HFFc6 (cell line): ENCODE results near the gene RNF157. TPM values are rescaled to one million over a fixed set of nuclear protein-coding genes. Genes with fewer than 3 reads are reported as not detected.

Source experiments
- DNase-seq: peaks from one replicate; pipeline ENCODE4 v3.0.0-alpha.2; 2018
- H3K27ac Mint-ChIP-seq: 2 replicates; pipeline ENCODE4 v1.8.0; 2020; ENCODE audit warnings: mild to moderate bottlenecking, mixed read lengths
- H3K27me3 Mint-ChIP-seq: 2 replicates; pipeline ENCODE4 v1.8.0; 2021; ENCODE audit warnings: mild to moderate bottlenecking, moderate library complexity, mixed read lengths; ENCODE audit not compliant: insufficient read depth
- H3K36me3 Mint-ChIP-seq: 2 replicates; pipeline ENCODE4 v1.8.0; 2021; ENCODE audit warnings: low read depth, mixed read lengths
- H3K4me1 Mint-ChIP-seq: 2 replicates; pipeline ENCODE4 v1.8.0; 2020; ENCODE audit warnings: low read depth, mixed read lengths
- H3K4me3 Mint-ChIP-seq: 2 replicates; pipeline ENCODE4 v1.8.0; 2020; ENCODE audit warnings: mild to moderate bottlenecking, moderate library complexity, mixed read lengths
- H3K9me3 Mint-ChIP-seq: 2 replicates; pipeline ENCODE4 v1.8.0; 2020; ENCODE audit warnings: mild to moderate bottlenecking, mixed read lengths
- CTCF ChIP-seq: fragments of 200-600 bp; sonication (generic); IDR thresholded peaks from 2 replicates; pipeline ENCODE4 v1.5.0; 2021; ENCODE audit warnings: antibody characterized with exemption, mild to moderate bottlenecking
- total RNA-seq, 6 experiments: library from RNA; stranded (reverse); fragmentation: NEBNext Ultra II Directional; extraction: Animal tissue kit (Norgen Biotek cat#: 25700); gene quantifications; 2 replicates in 1 of 6; 3 replicates in 5 of 6; pipeline ENCODE4 v1.2.3, GENCODE V29; 2021

Gene RNF157
- total RNA-seq, 6 experiments from 2014 or later = 0.11 to 0.19 (median 0.18) TPM; not detected in 3

DNA sequence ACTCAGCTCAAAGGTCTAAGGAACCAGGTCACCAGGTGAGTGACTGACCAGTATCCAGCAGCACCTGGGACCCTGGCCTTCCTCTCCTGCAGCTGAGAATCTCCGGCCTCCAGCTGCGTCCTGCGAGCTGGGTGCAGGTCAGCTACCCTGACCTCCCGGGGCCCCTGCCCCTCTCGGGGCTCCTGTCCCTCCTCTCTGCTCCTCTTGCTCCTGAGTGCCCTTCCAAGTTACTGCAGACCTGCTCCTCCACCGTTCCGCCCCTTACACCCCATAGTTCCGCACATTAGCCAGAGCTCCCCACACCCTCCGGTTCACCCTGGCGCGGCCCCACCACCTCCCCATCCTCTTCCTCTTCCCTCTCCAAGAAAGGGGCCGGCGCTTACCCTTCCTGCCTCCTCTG lies 109.8 kb downstream of the RNF157 start:
- TF ChIP-seq CTCF = no peak
- no peak overlapping the region for H3K27ac Mint-ChIP-seq
- no peak for DNase-seq
- H3K4me3 Mint-ChIP-seq = no peak overlapping the region
- H3K27me3 Mint-ChIP-seq = peaks cover 26% of the 10 kb centered on the region
- no peaks in the 10 kb centered on the region for H3K4me1 Mint-ChIP-seq
- no peaks in the 10 kb centered on the region for H3K9me3 Mint-ChIP-seq
- H3K36me3 Mint-ChIP-seq = no peaks in the 10 kb centered on the region

GRCh38 chr17:76125922-76126321 lies 114.4 kb downstream of the RNF157 start:
- no peak overlapping the region for H3K4me3 Mint-ChIP-seq
- H3K27me3 Mint-ChIP-seq = peaks cover 21% of the 10 kb centered on the region; the same call in 1 of the 2 replicates
- TF ChIP-seq CTCF = no peak
- no peaks in the 10 kb centered on the region for H3K9me3 Mint-ChIP-seq
- H3K36me3 Mint-ChIP-seq = no peaks in the 10 kb centered on the region
- no peaks in the 10 kb centered on the region for H3K4me1 Mint-ChIP-seq
- H3K27ac Mint-ChIP-seq = no peak overlapping the region
- no peak for DNase-seq

DNA sequence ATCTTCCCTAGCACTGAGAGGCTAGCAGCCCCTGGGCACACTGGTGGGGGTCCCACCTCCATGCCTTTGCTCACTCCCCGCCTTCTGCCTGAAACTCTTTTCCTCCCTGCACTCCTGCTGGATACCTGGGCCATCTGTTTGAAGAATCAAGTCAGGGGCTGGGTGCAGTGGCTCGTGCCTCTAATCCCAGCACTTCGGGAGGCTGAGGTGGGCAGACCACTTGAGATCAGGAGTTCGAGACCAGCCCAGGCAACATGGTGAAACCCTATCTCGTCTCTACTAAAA lies 115.0 kb downstream of the RNF157 start:
- no peak overlapping the region for H3K27ac Mint-ChIP-seq
- no peaks in the 10 kb centered on the region for H3K4me1 Mint-ChIP-seq
- no peaks in the 10 kb centered on the region for H3K36me3 Mint-ChIP-seq
- no peak for TF ChIP-seq CTCF
- no peak for DNase-seq
- H3K4me3 Mint-ChIP-seq = no peak overlapping the region
- peaks cover 21% of the 10 kb centered on the region; the same call in 1 of the 2 replicates for H3K27me3 Mint-ChIP-seq
- no peaks in the 10 kb centered on the region for H3K9me3 Mint-ChIP-seq

DNA sequence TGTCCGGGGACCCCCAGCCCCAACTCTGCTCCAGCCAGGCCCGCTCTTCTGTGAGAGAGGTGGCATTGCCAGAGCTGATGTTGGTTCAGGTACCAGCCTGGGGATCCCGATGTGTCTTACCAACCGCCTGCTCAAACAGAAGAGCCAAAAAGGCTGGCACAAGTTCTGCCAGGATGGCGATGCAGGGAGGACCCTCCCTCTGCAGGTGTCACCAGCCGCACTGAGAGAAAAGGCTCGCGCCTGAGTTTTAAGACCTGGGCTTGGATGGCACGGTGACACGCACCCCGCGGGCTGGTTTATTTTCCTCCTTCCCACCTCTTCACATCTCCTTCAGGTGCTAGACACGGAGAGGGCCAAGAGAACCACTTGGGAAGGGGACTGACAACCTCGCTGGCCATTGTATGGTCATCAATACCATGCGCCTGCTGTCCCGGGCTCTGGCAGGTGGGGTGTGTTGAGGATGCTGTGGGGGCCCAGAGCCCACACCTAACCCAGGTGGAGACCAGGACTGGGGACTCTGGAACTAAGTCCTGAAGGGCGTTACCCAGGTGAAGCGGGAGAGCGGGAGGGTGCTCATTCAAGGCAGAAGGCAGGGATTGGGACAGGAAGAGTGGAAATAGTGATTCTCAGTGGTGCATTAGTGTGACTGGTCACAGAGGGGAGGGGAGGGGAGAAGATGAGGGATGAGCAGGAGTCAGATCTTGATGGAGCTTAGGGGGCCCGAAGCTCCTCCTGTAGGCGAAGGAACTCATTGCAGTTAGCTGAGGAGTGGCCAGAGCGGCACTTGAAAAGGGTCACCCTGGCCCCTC lies 115.5 kb downstream of the RNF157 start:
- Mint-ChIP-seq H3K36me3 (no peaks in the 10 kb centered on the region), H3K9me3 (no peaks in the 10 kb centered on the region), H3K27ac (no peak overlapping the region), H3K4me1 (no peaks in the 10 kb centered on the region), H3K27me3 (peaks cover 19% of the 10 kb centered on the region; the same call in 1 of the 2 replicates), H3K4me3 (no peak overlapping the region)
- TF ChIP-seq CTCF = peak; percentile 56
- no peak for DNase-seq

DNA sequence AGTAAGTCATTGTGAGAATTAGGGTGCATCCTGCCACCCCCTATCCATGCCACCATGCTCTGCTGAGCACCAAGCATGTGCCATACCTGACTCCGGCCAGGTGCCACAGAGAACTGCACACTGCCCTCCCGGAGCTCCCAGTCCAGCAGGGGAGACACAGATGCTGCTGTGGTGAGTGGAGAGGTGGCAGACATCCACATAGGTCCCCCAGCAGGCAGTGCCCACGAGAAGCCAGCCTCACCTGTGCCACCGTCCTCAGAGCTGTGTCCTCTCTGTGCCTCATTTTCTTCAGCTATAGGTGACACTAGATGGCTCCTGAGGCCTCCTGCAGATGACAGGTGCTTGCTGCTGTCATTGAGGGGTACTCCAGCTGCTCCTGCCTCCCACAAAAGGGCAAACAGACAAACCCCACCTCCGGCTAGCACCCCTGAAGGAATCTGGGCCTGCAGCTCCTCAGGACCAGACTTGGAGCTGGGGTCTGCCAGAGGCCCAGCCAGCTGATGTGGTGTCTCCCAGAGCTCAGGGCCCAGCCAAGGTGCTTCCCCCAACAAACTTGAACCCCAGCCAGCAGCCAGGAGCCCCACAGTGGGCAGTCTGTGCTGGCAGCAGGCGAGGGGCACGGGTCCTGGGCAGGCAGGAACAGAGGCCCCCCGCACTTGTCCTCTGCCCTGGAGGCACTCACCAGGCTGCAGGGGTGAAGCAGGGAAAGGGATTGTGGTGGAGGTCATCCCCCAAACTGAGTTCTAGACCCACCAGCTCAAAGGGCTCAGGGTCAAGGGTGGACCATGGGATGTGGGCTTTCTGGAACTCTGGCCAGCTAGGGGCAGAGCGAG lies 116.3 kb downstream of the RNF157 start:
- no peak for TF ChIP-seq CTCF
- Mint-ChIP-seq H3K9me3 (no peaks in the 10 kb centered on the region), H3K4me1 (no peaks in the 10 kb centered on the region), H3K27me3 (peaks cover 19% of the 10 kb centered on the region; the same call in 1 of the 2 replicates), H3K4me3 (no peak overlapping the region), H3K27ac (no peak overlapping the region), H3K36me3 (no peaks in the 10 kb centered on the region)
- DNase-seq = no peak
